DMS153 treated with DMSO at 0.1 percent for 48 hours (cell line): Measurements from ENCODE around the gene MKRN1.
"Not testable (repeated sequence)": the region's sequence is repeated elsewhere in the genome, so short reads cannot be mapped to it uniquely, and the experiment has no call there.

Source experiments
- DNase-seq: peaks from one replicate; lab custom pipeline; 2025; ENCODE audit not compliant: unreplicated experiment; lab: John Stamatoyannopoulos, UW

The MKRN1 gene, protein sequence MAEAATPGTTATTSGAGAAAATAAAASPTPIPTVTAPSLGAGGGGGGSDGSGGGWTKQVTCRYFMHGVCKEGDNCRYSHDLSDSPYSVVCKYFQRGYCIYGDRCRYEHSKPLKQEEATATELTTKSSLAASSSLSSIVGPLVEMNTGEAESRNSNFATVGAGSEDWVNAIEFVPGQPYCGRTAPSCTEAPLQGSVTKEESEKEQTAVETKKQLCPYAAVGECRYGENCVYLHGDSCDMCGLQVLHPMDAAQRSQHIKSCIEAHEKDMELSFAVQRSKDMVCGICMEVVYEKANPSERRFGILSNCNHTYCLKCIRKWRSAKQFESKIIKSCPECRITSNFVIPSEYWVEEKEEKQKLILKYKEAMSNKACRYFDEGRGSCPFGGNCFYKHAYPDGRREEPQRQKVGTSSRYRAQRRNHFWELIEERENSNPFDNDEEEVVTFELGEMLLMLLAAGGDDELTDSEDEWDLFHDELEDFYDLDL

GRCh38 chr7:140479062-140479738, at the start of gene MKRN1:
TSS of gene MKRN1 (minus strand) at chr7:140479505. CDS start at chr7:140479344, 161 bp downstream.
- peak; percentile 97 for DNase-seq

GRCh38 chr7:140526787-140527664, 47.7 kb upstream of the MKRN1 start:
- DNase-seq, result no peak

DNA sequence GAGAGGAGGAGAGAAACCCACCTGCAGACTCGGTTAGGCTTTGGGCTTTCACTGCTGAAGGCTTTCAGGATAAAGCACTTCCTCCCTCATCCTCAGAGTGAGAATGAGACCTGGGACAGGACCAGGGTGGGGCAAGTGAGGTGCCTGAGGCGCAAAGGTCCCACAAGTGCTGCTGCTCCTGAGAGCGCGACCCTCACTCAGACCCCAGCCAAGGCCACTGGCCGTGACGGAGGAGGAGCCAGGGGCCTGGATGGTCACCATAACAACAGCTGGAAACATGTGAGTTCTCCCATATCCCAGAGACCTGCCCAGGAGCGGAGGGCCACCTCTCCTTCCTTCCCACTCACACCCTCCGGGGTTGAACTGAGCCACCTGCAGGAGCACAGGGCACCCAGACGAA, 46.9 kb upstream of the MKRN1 start:
- no peak for DNase-seq

- DNase-seq, result no peak
These were observed 46.4 kb upstream of the MKRN1 start for GRCh38 chr7:140525743-140526142.

- DNase-seq, result no peak
These were observed 42.1 kb upstream of the MKRN1 start for GRCh38 chr7:140521421-140521820.

DNA sequence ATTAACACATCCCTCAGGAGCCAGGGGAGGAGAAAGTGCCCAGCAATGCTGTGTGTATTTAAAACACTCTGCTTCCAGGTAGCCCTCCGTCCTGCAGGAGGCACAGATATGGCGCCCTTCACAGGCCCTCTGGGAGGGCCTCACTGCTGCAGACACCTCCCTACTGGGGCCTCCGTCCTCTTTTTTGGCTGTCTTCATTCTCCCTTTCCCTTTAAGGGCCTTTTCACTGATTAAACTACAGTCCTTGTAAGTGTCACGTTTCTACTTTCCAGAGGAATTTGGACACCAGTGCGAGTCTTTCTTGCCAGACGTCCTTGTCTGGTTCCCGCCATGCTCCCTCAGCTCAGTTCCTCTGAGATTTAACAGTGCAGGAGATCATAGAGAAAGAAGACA, 39.7 kb upstream of the MKRN1 start:
- DNase-seq, result no peak

- no peak for DNase-seq
These were observed 39.2 kb upstream of the MKRN1 start for GRCh38 chr7:140518370-140519006.

- peak; percentile 86 for DNase-seq
These were observed 38.5 kb upstream of the MKRN1 start for GRCh38 chr7:140517546-140518369.

- peak; percentile 56 for DNase-seq
These were observed 33.2 kb upstream of the MKRN1 start for GRCh38 chr7:140512317-140513000.

GRCh38 chr7:140509789-140510188, 30.5 kb upstream of the MKRN1 start:
- no peak for DNase-seq

- not testable (repeated sequence) for DNase-seq
These were observed 28.3 kb upstream of the MKRN1 start for GRCh38 chr7:140507556-140507955.

- peak; percentile 97 for DNase-seq
These were observed 27.6 kb upstream of the MKRN1 start for GRCh38 chr7:140506788-140507464.

GRCh38 chr7:140501966-140502365, 22.7 kb upstream of the MKRN1 start:
- DNase-seq, result no peak

DNA sequence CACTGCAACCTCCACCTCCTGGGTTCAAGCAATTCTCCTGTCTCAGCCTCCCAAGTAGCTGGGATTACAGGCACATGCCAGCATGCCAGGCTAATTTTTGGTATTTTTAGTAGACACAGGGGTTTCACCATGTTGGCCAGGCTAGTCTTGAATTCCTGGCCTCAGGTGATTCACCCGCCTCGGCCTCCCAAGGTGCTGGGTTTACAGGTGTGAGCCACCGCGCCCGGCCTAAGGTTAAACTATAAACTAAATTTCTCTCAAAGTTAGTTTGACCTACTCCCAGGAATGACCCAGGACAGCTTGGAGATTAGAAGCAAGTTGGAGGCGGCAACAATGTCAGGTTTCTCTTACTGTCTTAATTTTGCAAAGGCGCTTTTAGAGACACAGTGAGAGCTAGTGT, 18.5 kb upstream of the MKRN1 start:
- DNase-seq, result not testable (repeated sequence)

DNA sequence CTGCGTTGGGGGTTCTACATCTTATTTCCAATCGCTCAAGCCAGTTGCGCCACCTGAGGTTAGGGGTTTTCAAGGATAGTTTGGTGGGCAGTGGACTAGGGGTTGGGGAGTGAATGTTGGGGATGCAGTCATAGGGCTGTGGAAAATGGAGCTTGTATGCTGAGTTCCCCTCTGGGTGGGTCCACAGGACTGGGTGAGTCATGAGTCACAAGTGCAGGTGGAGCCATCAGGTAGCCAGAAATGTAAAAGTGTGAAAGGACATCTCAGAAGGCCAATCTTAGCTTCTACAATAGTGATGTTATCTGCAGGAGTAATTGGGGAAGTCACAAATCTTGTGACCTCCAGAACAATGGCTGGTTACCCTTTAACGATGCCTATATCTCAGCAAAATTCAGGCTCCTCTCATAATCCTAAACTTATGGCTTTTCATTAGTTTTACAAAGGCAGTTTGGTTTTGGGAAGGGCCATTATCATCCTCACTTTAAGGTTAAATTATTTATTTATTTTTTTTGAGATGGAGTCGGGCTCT, 18.0 kb upstream of the MKRN1 start:
- no peak for DNase-seq

- no peak for DNase-seq
These were observed 16.3 kb upstream of the MKRN1 start for GRCh38 chr7:140495514-140496097.

DNA sequence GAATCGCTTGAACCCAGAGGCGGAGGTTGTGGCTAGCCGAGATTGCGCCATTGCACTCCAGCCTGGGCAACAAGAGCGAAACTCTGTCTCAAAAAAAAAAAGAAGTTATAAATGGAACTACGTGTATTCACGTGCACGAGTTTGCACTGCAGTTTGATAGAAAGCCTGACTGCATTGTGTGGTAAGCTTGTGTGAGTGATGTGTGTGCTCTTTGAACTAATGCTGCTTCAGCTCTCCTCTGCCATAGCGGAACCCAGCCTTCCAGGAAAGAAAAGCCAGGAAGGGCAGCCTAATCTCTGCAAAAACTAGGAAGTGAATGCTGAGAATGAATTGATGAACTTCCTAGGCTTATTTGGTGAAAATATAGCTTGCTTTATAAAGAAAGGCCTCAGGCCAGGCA, 15.6 kb upstream of the MKRN1 start:
- no peak for DNase-seq

GRCh38 chr7:140489026-140489359, 9.7 kb upstream of the MKRN1 start:
- DNase-seq, result no peak
